GM19193 (cell line): ENCODE results near the gene CRB3.

ENCODE experiments used
- POLR2A ChIP-seq: IDR thresholded peaks from 4 replicates; pipeline ENCODE4 v1.6.1; 2011; ENCODE audit not compliant: insufficient read depth, insufficient read length; ENCODE audit errors: extremely low read depth

Gene CRB3

GRCh38 chr19:6425732-6426620, 38.1 kb upstream of the CRB3 start:
- TF ChIP-seq POLR2A, result no peak

GRCh38 chr19:6427131-6427530, 36.9 kb upstream of the CRB3 start:
- no peak for TF ChIP-seq POLR2A

GRCh38 chr19:6429419-6430221, 34.5 kb upstream of the CRB3 start:
- no peak for TF ChIP-seq POLR2A

- no peak for TF ChIP-seq POLR2A
These were observed 32.2 kb upstream of the CRB3 start for GRCh38 chr19:6431891-6432290.

GRCh38 chr19:6433165-6433564, 30.9 kb upstream of the CRB3 start:
- TF ChIP-seq POLR2A, result no peak

GRCh38 chr19:6433663-6434062, 30.4 kb upstream of the CRB3 start, which contains the start of gene SLC25A41:
TSS of gene SLC25A41 (minus strand) at chr19:6433763. CDS start at chr19:6433693, 70 bp downstream.
- TF ChIP-seq POLR2A, result no peak

- no peak for TF ChIP-seq POLR2A
These were observed 24.3 kb upstream of the CRB3 start for GRCh38 chr19:6439743-6440142.

- no peak for TF ChIP-seq POLR2A
These were observed 23.2 kb upstream of the CRB3 start for GRCh38 chr19:6440905-6441304.

GRCh38 chr19:6442087-6442688, 21.9 kb upstream of the CRB3 start:
- no peak for TF ChIP-seq POLR2A

- TF ChIP-seq POLR2A, result no peak
These were observed 20.1 kb upstream of the CRB3 start for GRCh38 chr19:6443986-6444385.

- TF ChIP-seq POLR2A, result no peak
These were observed 17.6 kb upstream of the CRB3 start for GRCh38 chr19:6446452-6446851.

GRCh38 chr19:6448045-6448444, 16.0 kb upstream of the CRB3 start:
- no peak for TF ChIP-seq POLR2A

GRCh38 chr19:6450166-6450565, 13.9 kb upstream of the CRB3 start:
- no peak for TF ChIP-seq POLR2A

GRCh38 chr19:6451583-6452222, 12.4 kb upstream of the CRB3 start:
- no peak for TF ChIP-seq POLR2A

- TF ChIP-seq POLR2A, result no peak
These were observed 11.9 kb upstream of the CRB3 start for GRCh38 chr19:6452223-6452614.

- no peak for TF ChIP-seq POLR2A
These were observed 11.2 kb upstream of the CRB3 start for GRCh38 chr19:6452899-6453298.
